Thoracic aorta (tissue), 2 donors: ENCODE results near the gene TGM2. TPM values are rescaled to one million over a fixed set of nuclear protein-coding genes. Genes with fewer than 3 reads are reported as not detected.

ENCODE experiments used
- ATAC-seq: fragments of 150-250 bp; one replicate; pipeline ENCODE4 v1.8.0; 2017; ENCODE audit warnings: low read depth; ENCODE audit not compliant: insufficient number of reproducible peaks, low FRiP score
- DNase-seq: peaks from one replicate; pipeline ENCODE4 v3.0.0-alpha.2; 2020; ENCODE audit warnings: low spot score
- H3K27ac ChIP-seq, 2 donors: fragments of 200-600 bp; sonication (generic); 1 replicate in 1 of 2; 2 replicates in 1 of 2; pipeline ENCODE4 v1.5.1; 2016; ENCODE audit warnings: mild to moderate bottlenecking in 2 of 2, moderate library complexity in 2 of 2
- H3K27me3 ChIP-seq: fragments of 200-600 bp; sonication (generic); replicated peaks from 2 replicates; pipeline ENCODE4 v1.6.0; 2016; ENCODE audit warnings: mild to moderate bottlenecking; ENCODE audit not compliant: insufficient read depth
- H3K36me3 ChIP-seq: fragments of 200-600 bp; sonication (generic); one replicate; pipeline ENCODE4 v1.5.1; 2016
- H3K4me1 ChIP-seq, 2 donors: fragments of 200-600 bp; sonication (generic); 1 replicate in 1 of 2; 2 replicates in 1 of 2; pipeline versions ENCODE4 v1.5.1 to v1.6.0; 2016; ENCODE audit warnings: low read depth in 2 of 2, mild to moderate bottlenecking in 1 of 2; ENCODE audit not compliant: control insufficient read depth in 1 of 2
- H3K4me3 ChIP-seq: fragments of 200-600 bp; sonication (generic); 2 replicates; pipeline ENCODE4 v1.5.1; 2016; ENCODE audit warnings: mild to moderate bottlenecking
- H3K9me3 ChIP-seq: fragments of 200-600 bp; sonication (generic); 2 replicates; pipeline ENCODE4 v1.5.1; 2016
- CTCF ChIP-seq: fragments of 200-600 bp; sonication (generic); IDR thresholded peaks from one replicate; pipeline ENCODE4 v1.5.1; 2019; ENCODE audit warnings: antibody characterized with exemption
- total RNA-seq, 2 donors: library from RNA; depleted of rRNA; stranded (reverse); fragments of >200 nt; gene quantifications; one replicate each; pipeline versions ENCODE4 v1.1.0 to v1.2.3, GENCODE V29; 2016

Gene TGM2
- total RNA-seq, 2 donors from 2014 or later = 371 to 755 TPM

- DNase-seq = no peak
- Histone ChIP-seq H3K4me3 (no peak overlapping the region), H3K9me3 (no peaks in the 10 kb centered on the region), H3K4me1 (peaks cover 21 to 39% of the 10 kb centered on the region in 2 donors), H3K36me3 (peaks cover 62% of the 10 kb centered on the region), H3K27me3 (no peaks in the 10 kb centered on the region), H3K27ac (no peak overlapping the region)
- TF ChIP-seq CTCF = no peak
- ATAC-seq = no peak
Measured at GRCh38 chr20:38141204-38141888, 23.7 kb downstream of the TGM2 start.

- Histone ChIP-seq H3K4me1 (peaks cover 20 to 38% of the 10 kb centered on the region in 2 donors), H3K36me3 (peaks cover 65% of the 10 kb centered on the region), H3K4me3 (no peak overlapping the region), H3K9me3 (no peaks in the 10 kb centered on the region), H3K27ac (no peak overlapping the region), H3K27me3 (no peaks in the 10 kb centered on the region)
- TF ChIP-seq CTCF = no peak
- no peak for ATAC-seq
- no peak for DNase-seq
Measured at GRCh38 chr20:38139977-38140753, 24.9 kb downstream of the TGM2 start.

- Histone ChIP-seq H3K4me3 (no peak overlapping the region), H3K27me3 (no peaks in the 10 kb centered on the region), H3K4me1 (peaks cover 21 to 38% of the 10 kb centered on the region in 2 donors), H3K9me3 (no peaks in the 10 kb centered on the region), H3K27ac (no peak overlapping the region), H3K36me3 (peaks cover 65% of the 10 kb centered on the region)
- no peak for DNase-seq
- no peak for TF ChIP-seq CTCF
- ATAC-seq = no peak
Measured at GRCh38 chr20:38139156-38139912, 25.7 kb downstream of the TGM2 start.

- Histone ChIP-seq H3K4me3 (no peak overlapping the region), H3K9me3 (no peaks in the 10 kb centered on the region), H3K4me1 (peaks cover 16 to 33% of the 10 kb centered on the region in 2 donors), H3K36me3 (peaks cover 68% of the 10 kb centered on the region), H3K27me3 (no peaks in the 10 kb centered on the region), H3K27ac (no peak overlapping the region)
- no peak for TF ChIP-seq CTCF
- no peak for DNase-seq
- no peak for ATAC-seq
Measured at GRCh38 chr20:38138086-38138778, 26.8 kb downstream of the TGM2 start.
